GM23338 (cell line): ENCODE results near the gene AMDHD1.

Source experiments
- CREB1 ChIP-seq: fragments of 250-450 bp; sonication (Bioruptor Pico); IDR thresholded peaks from 2 replicates; pipeline ENCODE4 v1.5.0; 2020; ENCODE audit warnings: low read depth, mild to moderate bottlenecking, moderate library complexity
- EZH2 ChIP-seq: fragments of 200-600 bp; sonication (generic); IDR thresholded peaks from one replicate; pipeline ENCODE4 v1.8.0; 2017; ENCODE audit warnings: antibody characterized with exemption, mild to moderate bottlenecking, low read depth; ENCODE audit not compliant: unreplicated experiment
- EZH2phosphoT487 ChIP-seq: fragments of 200-600 bp; sonication (generic); IDR thresholded peaks from one replicate; pipeline ENCODE4 v1.8.1; 2018; ENCODE audit warnings: antibody characterized with exemption; ENCODE audit not compliant: unreplicated experiment
- JUNB ChIP-seq: IDR thresholded peaks from one replicate; pipeline ENCODE4 v1.6.1; 2016; ENCODE audit warnings: antibody characterized with exemption; ENCODE audit not compliant: unreplicated experiment
- NANOG ChIP-seq: IDR thresholded peaks from 2 replicates; pipeline ENCODE4 v1.6.1; 2016; ENCODE audit warnings: antibody characterized with exemption, borderline replicate concordance
- POLR2AphosphoS5 ChIP-seq: IDR thresholded peaks from 2 replicates; pipeline ENCODE4 v1.6.1; 2016; ENCODE audit warnings: antibody characterized with exemption, low read depth
- STAT1 ChIP-seq: IDR thresholded peaks from one replicate; pipeline ENCODE4 v1.6.1; 2016; ENCODE audit warnings: antibody characterized with exemption; ENCODE audit not compliant: unreplicated experiment
- ZNF114 ChIP-seq: fragments of 250-450 bp; sonication (Bioruptor Pico); IDR thresholded peaks from 2 replicates; pipeline ENCODE4 v1.5.0; 2020; ENCODE audit warnings: mild to moderate bottlenecking, moderate library complexity
- ZNF331 ChIP-seq: fragments of 250-450 bp; sonication (Bioruptor Pico); IDR thresholded peaks from 2 replicates; pipeline ENCODE4 v1.5.0; 2020; ENCODE audit warnings: low read depth, mild to moderate bottlenecking, moderate library complexity
- TF ChIP-seq, protein P1 (sequence below), 2 experiments: fragments of 200-600 bp in 1 of 2; sonication (generic) in 1 of 2; conservative IDR thresholded peaks; 2 replicates each; pipeline versions ENCODE4 v1.5.1 to v1.6.1; 2016 to 2017; ENCODE audit warnings: antibody characterized with exemption in 2 of 2, low read depth in 2 of 2, mild to moderate bottlenecking in 2 of 2, moderate library complexity in 1 of 2
- TF ChIP-seq, protein P2 (sequence below): IDR thresholded peaks from 2 replicates; pipeline ENCODE4 v1.6.1; 2016; ENCODE audit warnings: antibody characterized with exemption
- TF ChIP-seq, protein P3 (sequence below): IDR thresholded peaks from one replicate; pipeline ENCODE4 v1.6.1; 2018; ENCODE audit warnings: antibody characterized with exemption; ENCODE audit not compliant: unreplicated experiment
- TF ChIP-seq, protein P4 (sequence below): fragments of 250-450 bp; sonication (Bioruptor Pico); IDR thresholded peaks from 2 replicates; pipeline ENCODE4 v1.5.0; 2020; ENCODE audit warnings: mild to moderate bottlenecking, moderate library complexity

DNA sequence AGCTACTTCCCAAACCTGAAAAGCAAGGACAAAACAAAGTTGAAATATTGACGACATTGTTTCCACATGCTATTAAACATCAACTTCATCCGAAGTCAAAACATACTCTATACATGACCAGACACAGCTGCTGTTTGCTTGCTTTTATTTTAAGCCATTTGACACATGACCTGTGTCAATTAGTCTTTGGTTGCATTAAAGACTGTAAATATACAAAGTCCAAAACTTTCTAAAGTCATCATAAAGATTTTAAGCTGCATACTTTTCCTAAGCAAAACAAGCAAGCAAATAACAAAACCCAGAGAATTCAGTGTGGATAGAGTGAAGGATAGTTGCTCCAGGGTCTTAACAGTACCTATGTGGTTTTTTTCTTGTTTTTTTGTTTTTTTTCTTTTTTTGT, 31.2 kb downstream of the AMDHD1 start:
- TF ChIP-seq, protein P1, sequence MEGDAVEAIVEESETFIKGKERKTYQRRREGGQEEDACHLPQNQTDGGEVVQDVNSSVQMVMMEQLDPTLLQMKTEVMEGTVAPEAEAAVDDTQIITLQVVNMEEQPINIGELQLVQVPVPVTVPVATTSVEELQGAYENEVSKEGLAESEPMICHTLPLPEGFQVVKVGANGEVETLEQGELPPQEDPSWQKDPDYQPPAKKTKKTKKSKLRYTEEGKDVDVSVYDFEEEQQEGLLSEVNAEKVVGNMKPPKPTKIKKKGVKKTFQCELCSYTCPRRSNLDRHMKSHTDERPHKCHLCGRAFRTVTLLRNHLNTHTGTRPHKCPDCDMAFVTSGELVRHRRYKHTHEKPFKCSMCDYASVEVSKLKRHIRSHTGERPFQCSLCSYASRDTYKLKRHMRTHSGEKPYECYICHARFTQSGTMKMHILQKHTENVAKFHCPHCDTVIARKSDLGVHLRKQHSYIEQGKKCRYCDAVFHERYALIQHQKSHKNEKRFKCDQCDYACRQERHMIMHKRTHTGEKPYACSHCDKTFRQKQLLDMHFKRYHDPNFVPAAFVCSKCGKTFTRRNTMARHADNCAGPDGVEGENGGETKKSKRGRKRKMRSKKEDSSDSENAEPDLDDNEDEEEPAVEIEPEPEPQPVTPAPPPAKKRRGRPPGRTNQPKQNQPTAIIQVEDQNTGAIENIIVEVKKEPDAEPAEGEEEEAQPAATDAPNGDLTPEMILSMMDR (conservative IDR thresholded peaks at IDR 0.05; ENCODE audit: low read depth in 2 of 2): no peak
- TF ChIP-seq POLR2AphosphoS5 (no peak), EZH2 (no peak), ZNF114 (CRISPR knock-in tag) (no peak), CREB1 (CRISPR knock-in tag) (no peak), EZH2phosphoT487 (no peak), JUNB (no peak), ZNF331 (no peak), STAT1 (no peak), NANOG (no peak)
- TF ChIP-seq, protein P2, sequence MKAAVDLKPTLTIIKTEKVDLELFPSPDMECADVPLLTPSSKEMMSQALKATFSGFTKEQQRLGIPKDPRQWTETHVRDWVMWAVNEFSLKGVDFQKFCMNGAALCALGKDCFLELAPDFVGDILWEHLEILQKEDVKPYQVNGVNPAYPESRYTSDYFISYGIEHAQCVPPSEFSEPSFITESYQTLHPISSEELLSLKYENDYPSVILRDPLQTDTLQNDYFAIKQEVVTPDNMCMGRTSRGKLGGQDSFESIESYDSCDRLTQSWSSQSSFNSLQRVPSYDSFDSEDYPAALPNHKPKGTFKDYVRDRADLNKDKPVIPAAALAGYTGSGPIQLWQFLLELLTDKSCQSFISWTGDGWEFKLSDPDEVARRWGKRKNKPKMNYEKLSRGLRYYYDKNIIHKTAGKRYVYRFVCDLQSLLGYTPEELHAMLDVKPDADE: no peak
- TF ChIP-seq, protein P3, sequence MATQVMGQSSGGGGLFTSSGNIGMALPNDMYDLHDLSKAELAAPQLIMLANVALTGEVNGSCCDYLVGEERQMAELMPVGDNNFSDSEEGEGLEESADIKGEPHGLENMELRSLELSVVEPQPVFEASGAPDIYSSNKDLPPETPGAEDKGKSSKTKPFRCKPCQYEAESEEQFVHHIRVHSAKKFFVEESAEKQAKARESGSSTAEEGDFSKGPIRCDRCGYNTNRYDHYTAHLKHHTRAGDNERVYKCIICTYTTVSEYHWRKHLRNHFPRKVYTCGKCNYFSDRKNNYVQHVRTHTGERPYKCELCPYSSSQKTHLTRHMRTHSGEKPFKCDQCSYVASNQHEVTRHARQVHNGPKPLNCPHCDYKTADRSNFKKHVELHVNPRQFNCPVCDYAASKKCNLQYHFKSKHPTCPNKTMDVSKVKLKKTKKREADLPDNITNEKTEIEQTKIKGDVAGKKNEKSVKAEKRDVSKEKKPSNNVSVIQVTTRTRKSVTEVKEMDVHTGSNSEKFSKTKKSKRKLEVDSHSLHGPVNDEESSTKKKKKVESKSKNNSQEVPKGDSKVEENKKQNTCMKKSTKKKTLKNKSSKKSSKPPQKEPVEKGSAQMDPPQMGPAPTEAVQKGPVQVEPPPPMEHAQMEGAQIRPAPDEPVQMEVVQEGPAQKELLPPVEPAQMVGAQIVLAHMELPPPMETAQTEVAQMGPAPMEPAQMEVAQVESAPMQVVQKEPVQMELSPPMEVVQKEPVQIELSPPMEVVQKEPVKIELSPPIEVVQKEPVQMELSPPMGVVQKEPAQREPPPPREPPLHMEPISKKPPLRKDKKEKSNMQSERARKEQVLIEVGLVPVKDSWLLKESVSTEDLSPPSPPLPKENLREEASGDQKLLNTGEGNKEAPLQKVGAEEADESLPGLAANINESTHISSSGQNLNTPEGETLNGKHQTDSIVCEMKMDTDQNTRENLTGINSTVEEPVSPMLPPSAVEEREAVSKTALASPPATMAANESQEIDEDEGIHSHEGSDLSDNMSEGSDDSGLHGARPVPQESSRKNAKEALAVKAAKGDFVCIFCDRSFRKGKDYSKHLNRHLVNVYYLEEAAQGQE: no peak
- TF ChIP-seq, protein P4, sequence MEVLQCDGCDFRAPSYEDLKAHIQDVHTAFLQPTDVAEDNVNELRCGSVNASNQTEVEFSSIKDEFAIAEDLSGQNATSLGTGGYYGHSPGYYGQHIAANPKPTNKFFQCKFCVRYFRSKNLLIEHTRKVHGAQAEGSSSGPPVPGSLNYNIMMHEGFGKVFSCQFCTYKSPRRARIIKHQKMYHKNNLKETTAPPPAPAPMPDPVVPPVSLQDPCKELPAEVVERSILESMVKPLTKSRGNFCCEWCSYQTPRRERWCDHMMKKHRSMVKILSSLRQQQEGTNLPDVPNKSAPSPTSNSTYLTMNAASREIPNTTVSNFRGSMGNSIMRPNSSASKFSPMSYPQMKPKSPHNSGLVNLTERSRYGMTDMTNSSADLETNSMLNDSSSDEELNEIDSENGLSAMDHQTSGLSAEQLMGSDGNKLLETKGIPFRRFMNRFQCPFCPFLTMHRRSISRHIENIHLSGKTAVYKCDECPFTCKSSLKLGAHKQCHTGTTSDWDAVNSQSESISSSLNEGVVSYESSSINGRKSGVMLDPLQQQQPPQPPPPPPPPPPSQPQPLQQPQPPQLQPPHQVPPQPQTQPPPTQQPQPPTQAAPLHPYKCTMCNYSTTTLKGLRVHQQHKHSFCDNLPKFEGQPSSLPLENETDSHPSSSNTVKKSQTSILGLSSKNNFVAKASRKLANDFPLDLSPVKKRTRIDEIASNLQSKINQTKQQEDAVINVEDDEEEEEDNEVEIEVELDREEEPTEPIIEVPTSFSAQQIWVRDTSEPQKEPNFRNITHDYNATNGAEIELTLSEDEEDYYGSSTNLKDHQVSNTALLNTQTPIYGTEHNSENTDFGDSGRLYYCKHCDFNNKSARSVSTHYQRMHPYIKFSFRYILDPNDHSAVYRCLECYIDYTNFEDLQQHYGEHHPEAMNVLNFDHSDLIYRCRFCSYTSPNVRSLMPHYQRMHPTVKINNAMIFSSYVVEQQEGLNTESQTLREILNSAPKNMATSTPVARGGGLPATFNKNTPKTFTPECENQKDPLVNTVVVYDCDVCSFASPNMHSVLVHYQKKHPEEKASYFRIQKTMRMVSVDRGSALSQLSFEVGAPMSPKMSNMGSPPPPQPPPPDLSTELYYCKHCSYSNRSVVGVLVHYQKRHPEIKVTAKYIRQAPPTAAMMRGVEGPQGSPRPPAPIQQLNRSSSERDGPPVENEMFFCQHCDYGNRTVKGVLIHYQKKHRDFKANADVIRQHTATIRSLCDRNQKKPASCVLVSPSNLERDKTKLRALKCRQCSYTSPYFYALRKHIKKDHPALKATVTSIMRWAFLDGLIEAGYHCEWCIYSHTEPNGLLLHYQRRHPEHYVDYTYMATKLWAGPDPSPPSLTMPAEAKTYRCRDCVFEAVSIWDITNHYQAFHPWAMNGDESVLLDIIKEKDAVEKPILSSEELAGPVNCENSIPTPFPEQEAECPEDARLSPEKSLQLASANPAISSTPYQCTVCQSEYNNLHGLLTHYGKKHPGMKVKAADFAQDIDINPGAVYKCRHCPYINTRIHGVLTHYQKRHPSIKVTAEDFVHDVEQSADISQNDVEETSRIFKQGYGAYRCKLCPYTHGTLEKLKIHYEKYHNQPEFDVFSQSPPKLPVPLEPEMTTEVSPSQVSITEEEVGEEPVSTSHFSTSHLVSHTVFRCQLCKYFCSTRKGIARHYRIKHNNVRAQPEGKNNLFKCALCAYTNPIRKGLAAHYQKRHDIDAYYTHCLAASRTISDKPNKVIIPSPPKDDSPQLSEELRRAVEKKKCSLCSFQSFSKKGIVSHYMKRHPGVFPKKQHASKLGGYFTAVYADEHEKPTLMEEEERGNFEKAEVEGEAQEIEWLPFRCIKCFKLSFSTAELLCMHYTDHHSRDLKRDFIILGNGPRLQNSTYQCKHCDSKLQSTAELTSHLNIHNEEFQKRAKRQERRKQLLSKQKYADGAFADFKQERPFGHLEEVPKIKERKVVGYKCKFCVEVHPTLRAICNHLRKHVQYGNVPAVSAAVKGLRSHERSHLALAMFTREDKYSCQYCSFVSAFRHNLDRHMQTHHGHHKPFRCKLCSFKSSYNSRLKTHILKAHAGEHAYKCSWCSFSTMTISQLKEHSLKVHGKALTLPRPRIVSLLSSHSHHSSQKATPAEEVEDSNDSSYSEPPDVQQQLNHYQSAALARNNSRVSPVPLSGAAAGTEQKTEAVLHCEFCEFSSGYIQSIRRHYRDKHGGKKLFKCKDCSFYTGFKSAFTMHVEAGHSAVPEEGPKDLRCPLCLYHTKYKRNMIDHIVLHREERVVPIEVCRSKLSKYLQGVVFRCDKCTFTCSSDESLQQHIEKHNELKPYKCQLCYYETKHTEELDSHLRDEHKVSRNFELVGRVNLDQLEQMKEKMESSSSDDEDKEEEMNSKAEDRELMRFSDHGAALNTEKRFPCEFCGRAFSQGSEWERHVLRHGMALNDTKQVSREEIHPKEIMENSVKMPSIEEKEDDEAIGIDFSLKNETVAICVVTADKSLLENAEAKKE (CRISPR knock-in tag): no peak
